Suprapubic skin (tissue), 4 donors: Measurements from ENCODE around the gene MCF2L.

Source experiments
- EP300 ChIP-seq: sonication (generic); formaldehyde crosslinking; IDR thresholded peaks from one replicate; pipeline ENCODE4 v1.6.1; 2017; ENCODE audit warnings: antibody characterized with exemption
- POLR2A ChIP-seq, 2 donors: fragments of 450-650 bp; IDR thresholded peaks; one replicate each; pipeline ENCODE4 v1.6.1; 2017; ENCODE audit warnings: antibody characterized with exemption in 2 of 2, mild to moderate bottlenecking in 2 of 2, moderate library complexity in 2 of 2
- POLR2AphosphoS5 ChIP-seq, 3 donors: sonication (generic); formaldehyde crosslinking; IDR thresholded peaks; one replicate each; pipeline ENCODE4 v1.6.1; 2017; ENCODE audit warnings: antibody characterized with exemption in 3 of 3
- TF ChIP-seq, protein P1 (sequence below), 2 donors: fragments of 200-600 bp in 1 of 2; fragments of 450-650 bp in 1 of 2; sonication (generic) in 1 of 2; IDR thresholded peaks; one replicate each; pipeline ENCODE4 v1.5.1; 2016 to 2019; ENCODE audit warnings: antibody characterized with exemption in 2 of 2, mild to moderate bottlenecking in 1 of 2, moderate library complexity in 1 of 2

DNA sequence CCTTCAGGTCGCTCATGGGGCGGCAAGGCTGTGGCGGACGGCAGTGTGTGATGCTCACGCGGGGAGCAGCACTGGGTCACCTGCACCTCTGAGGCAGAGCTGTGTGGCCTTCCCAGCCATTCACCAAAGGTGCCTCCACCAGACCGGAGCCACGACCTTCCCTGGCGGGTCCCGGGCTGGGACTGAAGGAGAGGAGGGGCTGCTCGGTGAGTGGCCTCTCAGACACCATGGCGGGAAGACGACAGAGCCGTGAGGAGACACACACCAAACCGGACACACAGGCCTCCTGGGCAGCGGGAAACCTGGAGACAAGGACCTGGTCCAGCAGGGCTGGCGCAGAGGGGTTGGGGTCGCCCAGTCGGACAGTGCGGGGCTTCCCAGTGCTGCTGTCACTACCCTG, 7.5 kb downstream of the MCF2L start:
- TF ChIP-seq, protein P1, sequence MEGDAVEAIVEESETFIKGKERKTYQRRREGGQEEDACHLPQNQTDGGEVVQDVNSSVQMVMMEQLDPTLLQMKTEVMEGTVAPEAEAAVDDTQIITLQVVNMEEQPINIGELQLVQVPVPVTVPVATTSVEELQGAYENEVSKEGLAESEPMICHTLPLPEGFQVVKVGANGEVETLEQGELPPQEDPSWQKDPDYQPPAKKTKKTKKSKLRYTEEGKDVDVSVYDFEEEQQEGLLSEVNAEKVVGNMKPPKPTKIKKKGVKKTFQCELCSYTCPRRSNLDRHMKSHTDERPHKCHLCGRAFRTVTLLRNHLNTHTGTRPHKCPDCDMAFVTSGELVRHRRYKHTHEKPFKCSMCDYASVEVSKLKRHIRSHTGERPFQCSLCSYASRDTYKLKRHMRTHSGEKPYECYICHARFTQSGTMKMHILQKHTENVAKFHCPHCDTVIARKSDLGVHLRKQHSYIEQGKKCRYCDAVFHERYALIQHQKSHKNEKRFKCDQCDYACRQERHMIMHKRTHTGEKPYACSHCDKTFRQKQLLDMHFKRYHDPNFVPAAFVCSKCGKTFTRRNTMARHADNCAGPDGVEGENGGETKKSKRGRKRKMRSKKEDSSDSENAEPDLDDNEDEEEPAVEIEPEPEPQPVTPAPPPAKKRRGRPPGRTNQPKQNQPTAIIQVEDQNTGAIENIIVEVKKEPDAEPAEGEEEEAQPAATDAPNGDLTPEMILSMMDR (IDR thresholded peaks at IDR 0.05) = no peak
- TF ChIP-seq POLR2A (IDR thresholded peaks at IDR 0.05) (no peak), EP300 (no peak), POLR2AphosphoS5 (IDR thresholded peaks at IDR 0.05) (no peak)
